Measurements from ENCODE around the gene DPP10.

DPP10 gene

GRCh38 chr2:114821055-114821454 is 378.6 kb downstream of the DPP10 start:
- H3K4me2 ChIP-seq (ENCODE audit: low read depth, low read length, poor library complexity, severe bottlenecking): no peak overlapping the region

GRCh38 chr2:114843963-114844362 is 401.5 kb downstream of the DPP10 start:
- Histone ChIP-seq H2AFZ (ENCODE audit: low read length) (no peak overlapping the region), H4K20me1 (ENCODE audit: insufficient read depth, low read length, poor library complexity, severe bottlenecking) (no peaks in the 10 kb centered on the region), H3K9ac (ENCODE audit: low read depth, low read length, poor library complexity, severe bottlenecking) (no peak overlapping the region), H3K9me3 (ENCODE audit: insufficient read depth, low read depth, low read length) (no peaks in the 10 kb centered on the region), H3K4me3 (ENCODE audit: low read length, poor library complexity, severe bottlenecking) (no peak overlapping the region), H3F3A (ENCODE audit: low read depth) (no peaks in the 10 kb centered on the region), H3K36me3 (ENCODE audit: insufficient read depth, low read length) (no peaks in the 10 kb centered on the region), H3K9me2 (replicated peaks; ENCODE audit: low read depth, low read length) (no peaks in the 10 kb centered on the region), H3K27me3 (ENCODE audit: insufficient read depth, low read length, poor library complexity, severe bottlenecking) (no peaks in the 10 kb centered on the region), H3K79me2 (ENCODE audit: insufficient read depth, low read length) (no peaks in the 10 kb centered on the region), H3K4me1 (ENCODE audit: insufficient read depth, low read length, poor library complexity, severe bottlenecking) (no peaks in the 10 kb centered on the region), H3K4me2 (ENCODE audit: low read depth, low read length, poor library complexity, severe bottlenecking) (no peak overlapping the region)
- TF ChIP-seq EZH2phosphoT487 (IDR thresholded peaks at IDR 0.05; ENCODE audit: borderline replicate concordance): no peak
- TF ChIP-seq CTCF (conservative IDR thresholded peaks at IDR 0.05; ENCODE audit: low read length): no peak

More at GRCh38 chr2:114821055-114821454, 378.6 kb downstream of the DPP10 start:
- TF ChIP-seq EZH2phosphoT487 (IDR thresholded peaks at IDR 0.05; ENCODE audit: borderline replicate concordance) (no peak), CTCF (conservative IDR thresholded peaks at IDR 0.05; ENCODE audit: low read length) (no peak)
- Histone ChIP-seq H4K20me1 (ENCODE audit: insufficient read depth, low read length, poor library complexity, severe bottlenecking) (no peaks in the 10 kb centered on the region), H3K9ac (ENCODE audit: low read depth, low read length, poor library complexity, severe bottlenecking) (no peak overlapping the region), H3F3A (ENCODE audit: low read depth) (no peaks in the 10 kb centered on the region), H3K27me3 (ENCODE audit: insufficient read depth, low read length, poor library complexity, severe bottlenecking) (no peaks in the 10 kb centered on the region), H3K4me1 (ENCODE audit: insufficient read depth, low read length, poor library complexity, severe bottlenecking) (no peaks in the 10 kb centered on the region), H3K9me2 (replicated peaks; ENCODE audit: low read depth, low read length) (no peaks in the 10 kb centered on the region), H2AFZ (ENCODE audit: low read length) (no peak overlapping the region), H3K79me2 (ENCODE audit: insufficient read depth, low read length) (no peaks in the 10 kb centered on the region), H3K9me3 (ENCODE audit: insufficient read depth, low read depth, low read length) (no peaks in the 10 kb centered on the region), H3K4me3 (ENCODE audit: low read length, poor library complexity, severe bottlenecking) (no peak overlapping the region), H3K36me3 (ENCODE audit: insufficient read depth, low read length) (no peaks in the 10 kb centered on the region)

- no peaks in the 10 kb centered on the region for H3F3A ChIP-seq (ENCODE audit: low read depth)
- no peak overlapping the region for H3K4me2 ChIP-seq (ENCODE audit: low read depth, low read length, poor library complexity, severe bottlenecking)
- TF ChIP-seq CTCF (conservative IDR thresholded peaks at IDR 0.05; ENCODE audit: low read length): no peak
- no peak for TF ChIP-seq EZH2phosphoT487 (IDR thresholded peaks at IDR 0.05; ENCODE audit: borderline replicate concordance)
- H3K9me2 ChIP-seq (replicated peaks; ENCODE audit: low read depth, low read length): no peaks in the 10 kb centered on the region
- H4K20me1 ChIP-seq (ENCODE audit: insufficient read depth, low read length, poor library complexity, severe bottlenecking): no peaks in the 10 kb centered on the region
- H3K79me2 ChIP-seq (ENCODE audit: insufficient read depth, low read length): no peaks in the 10 kb centered on the region
- H3K9ac ChIP-seq (ENCODE audit: low read depth, low read length, poor library complexity, severe bottlenecking): no peak overlapping the region
- H2AFZ ChIP-seq (ENCODE audit: low read length): no peak overlapping the region
- H3K4me1 ChIP-seq (ENCODE audit: insufficient read depth, low read length, poor library complexity, severe bottlenecking): no peaks in the 10 kb centered on the region
- no peaks in the 10 kb centered on the region for H3K27me3 ChIP-seq (ENCODE audit: insufficient read depth, low read length, poor library complexity, severe bottlenecking)
- H3K9me3 ChIP-seq (ENCODE audit: insufficient read depth, low read depth, low read length): no peaks in the 10 kb centered on the region
- H3K4me3 ChIP-seq (ENCODE audit: low read length, poor library complexity, severe bottlenecking): no peak overlapping the region
- H3K36me3 ChIP-seq (ENCODE audit: insufficient read depth, low read length): no peaks in the 10 kb centered on the region
Observed at GRCh38 chr2:114857196-114857595, 414.8 kb downstream of the DPP10 start.
